Stimulated activated naive CD4-positive, alpha-beta T cell treated with Interleukin-2 at 50 U/mL for 16 hours (primary cell): Measurements from ENCODE around the gene CROCC.
A peak's percentile ranks its signal among the peaks of the same experiment; 100 is the strongest.
"Not testable (repeated sequence)": the region's sequence is repeated elsewhere in the genome, so short reads cannot be mapped to it uniquely, and the experiment has no call there.

ENCODE experiments used
- DNase-seq: peaks from one replicate; lab custom pipeline; 2025; lab: John Stamatoyannopoulos, UW

Gene CROCC

GRCh38 chr1:16938351-16939321 lies 16.9 kb downstream of the CROCC start:
- no peak for DNase-seq

- DNase-seq, result not testable (repeated sequence)
These were observed 17.9 kb downstream of the CROCC start for GRCh38 chr1:16939386-16940180.

GRCh38 chr1:16944038-16944437 lies 22.3 kb downstream of the CROCC start:
- no peak for DNase-seq

GRCh38 chr1:16945512-16945911 lies 23.8 kb downstream of the CROCC start:
- not testable (repeated sequence) for DNase-seq

- not testable (repeated sequence) for DNase-seq
These were observed 24.5 kb downstream of the CROCC start for GRCh38 chr1:16946185-16946584.

GRCh38 chr1:16946646-16947045 lies 24.9 kb downstream of the CROCC start:
- DNase-seq, result no peak

- not testable (repeated sequence) for DNase-seq
These were observed 26.7 kb downstream of the CROCC start for GRCh38 chr1:16948282-16948891.

- not testable (repeated sequence) for DNase-seq
These were observed 27.3 kb downstream of the CROCC start for GRCh38 chr1:16949026-16949425.

- not testable (repeated sequence) for DNase-seq
These were observed 30.6 kb downstream of the CROCC start for GRCh38 chr1:16952376-16952775.

- no peak for DNase-seq
These were observed 32.8 kb downstream of the CROCC start for GRCh38 chr1:16954579-16954978.

- DNase-seq, result no peak
These were observed 33.5 kb downstream of the CROCC start for GRCh38 chr1:16955186-16955585.

- no peak for DNase-seq
These were observed 35.0 kb downstream of the CROCC start for GRCh38 chr1:16956775-16957174.

- DNase-seq, result no peak
These were observed 36.0 kb downstream of the CROCC start for GRCh38 chr1:16957731-16958130.

- DNase-seq, result no peak
These were observed 36.7 kb downstream of the CROCC start for GRCh38 chr1:16958475-16958874.

GRCh38 chr1:16960560-16961296 lies 39.0 kb downstream of the CROCC start:
- DNase-seq, result peak; percentile 76

- DNase-seq, result no peak
These were observed 39.8 kb downstream of the CROCC start for GRCh38 chr1:16961297-16962133.

- not testable (repeated sequence) for DNase-seq
These were observed 42.4 kb downstream of the CROCC start for GRCh38 chr1:16964169-16964568.

GRCh38 chr1:16965486-16966067 lies 43.8 kb downstream of the CROCC start:
- DNase-seq, result no peak

GRCh38 chr1:16966282-16966681 lies 44.6 kb downstream of the CROCC start:
- no peak for DNase-seq

- DNase-seq, result no peak
These were observed 45.4 kb downstream of the CROCC start for GRCh38 chr1:16967095-16967575.
